GM18909 (cell line): Measurements from ENCODE around the gene ITGA2B.
A peak's percentile ranks its signal among the peaks of the same experiment; 100 is the strongest.
"Not testable (repeated sequence)": the region's sequence is repeated elsewhere in the genome, so short reads cannot be mapped to it uniquely, and the experiment has no call there.

ENCODE experiments used
- ATAC-seq: cut with Tn5 transposase; IDR thresholded peaks from one replicate; pipeline ENCODE4 v1.9.1; 2021; ENCODE audit warnings: mild to moderate bottlenecking; ENCODE audit not compliant: unreplicated experiment, poor library complexity

ITGA2B gene

GRCh38 chr17:44372036-44372435, 17.4 kb downstream of the ITGA2B start:
- ATAC-seq, result no peak

GRCh38 chr17:44369414-44370023, 19.9 kb downstream of the ITGA2B start:
- ATAC-seq, result not testable (repeated sequence)

- not testable (repeated sequence) for ATAC-seq
Measured at GRCh38 chr17:44368391-44369243, 20.8 kb downstream of the ITGA2B start.

DNA sequence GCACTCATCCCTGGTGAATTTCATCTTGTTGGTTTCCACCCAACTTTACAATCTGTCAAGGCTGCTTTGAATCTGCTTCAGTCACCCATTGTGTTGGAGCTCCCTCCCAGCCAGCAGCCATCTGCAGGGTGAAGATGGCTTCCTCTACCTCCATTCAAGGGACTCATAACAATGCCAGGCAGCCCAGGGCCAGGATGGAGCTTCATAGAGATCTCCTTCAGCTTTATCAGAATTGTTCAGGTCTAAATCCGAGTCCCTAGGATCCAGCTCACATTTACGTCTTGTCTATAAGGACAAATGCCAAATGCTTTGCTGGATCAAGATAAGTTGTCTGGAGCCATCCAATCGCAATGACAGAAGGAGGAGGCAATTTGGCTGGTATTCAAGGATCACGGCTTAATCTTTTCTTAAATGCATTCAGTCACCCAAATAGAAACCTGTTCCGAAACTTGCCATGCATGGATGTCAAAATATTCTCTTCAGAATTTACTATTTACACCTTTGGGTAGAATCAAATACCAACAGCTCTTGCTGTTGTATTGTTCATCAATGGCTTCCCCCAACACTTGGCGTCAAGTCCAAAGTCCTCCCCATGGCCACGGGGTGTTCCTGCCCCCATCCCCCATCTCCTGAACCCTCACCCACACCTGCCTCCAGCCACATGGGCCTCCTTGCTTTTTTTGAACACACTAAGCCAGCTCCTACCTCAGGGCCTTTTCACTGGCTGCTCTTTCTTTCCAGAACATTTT, 22.0 kb downstream of the ITGA2B start:
- no peak for ATAC-seq

DNA sequence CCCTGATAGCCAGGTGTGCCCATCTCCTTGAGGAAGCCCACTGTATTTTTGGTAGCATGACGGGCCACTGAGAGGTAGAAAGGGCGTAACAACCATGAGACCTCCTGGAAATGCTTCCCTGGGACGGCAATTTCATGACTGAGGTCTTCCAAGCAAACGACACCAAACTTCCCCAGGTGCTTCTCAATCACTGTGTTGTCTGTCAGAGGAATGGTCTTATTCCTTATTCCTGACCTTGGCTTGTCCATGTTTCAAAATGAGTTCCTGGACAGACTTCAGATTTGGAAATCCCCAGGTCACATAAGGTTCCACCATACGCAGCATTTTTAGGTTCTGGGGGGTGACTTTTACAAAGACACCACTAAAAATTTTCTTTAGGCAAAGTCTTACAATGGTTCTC, 24.4 kb downstream of the ITGA2B start:
- ATAC-seq, result not testable (repeated sequence)

GRCh38 chr17:44363613-44364159, 25.8 kb downstream of the ITGA2B start, which contains the start of gene FAM171A2:
Gene FAM171A2, minus strand, starts transcription at chr17:44363853. Its CDS starts 139 bp downstream, at chr17:44363714.
- peak; percentile 54 for ATAC-seq

- no peak for ATAC-seq
Measured at GRCh38 chr17:44362949-44363612, 26.4 kb downstream of the ITGA2B start.

DNA sequence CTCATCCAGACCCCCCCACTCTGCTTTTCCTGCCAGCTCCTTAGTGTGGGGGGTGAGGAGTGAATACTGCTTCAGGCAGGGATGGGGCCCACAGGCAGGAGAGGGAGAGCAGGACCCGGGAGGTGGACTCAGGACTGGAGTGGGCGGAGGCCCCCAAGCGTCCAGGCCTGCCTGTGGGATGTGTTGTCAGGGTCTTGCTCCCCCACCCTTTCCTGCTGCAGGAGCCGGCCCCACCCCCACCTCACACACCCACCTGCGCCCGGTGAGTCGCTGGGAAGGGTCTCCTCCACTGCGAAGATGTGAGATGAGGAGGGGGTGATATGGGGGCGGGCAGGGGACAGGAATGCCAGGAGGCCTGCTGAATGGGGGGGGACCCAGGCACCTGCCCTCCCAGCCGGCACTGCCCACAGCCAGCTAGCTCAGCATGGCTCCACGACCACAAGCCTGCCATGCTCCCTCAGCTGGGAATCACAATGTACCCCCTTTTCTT, 26.9 kb downstream of the ITGA2B start:
- no peak for ATAC-seq

GRCh38 chr17:44361292-44362260, 27.9 kb downstream of the ITGA2B start:
- no peak for ATAC-seq

DNA sequence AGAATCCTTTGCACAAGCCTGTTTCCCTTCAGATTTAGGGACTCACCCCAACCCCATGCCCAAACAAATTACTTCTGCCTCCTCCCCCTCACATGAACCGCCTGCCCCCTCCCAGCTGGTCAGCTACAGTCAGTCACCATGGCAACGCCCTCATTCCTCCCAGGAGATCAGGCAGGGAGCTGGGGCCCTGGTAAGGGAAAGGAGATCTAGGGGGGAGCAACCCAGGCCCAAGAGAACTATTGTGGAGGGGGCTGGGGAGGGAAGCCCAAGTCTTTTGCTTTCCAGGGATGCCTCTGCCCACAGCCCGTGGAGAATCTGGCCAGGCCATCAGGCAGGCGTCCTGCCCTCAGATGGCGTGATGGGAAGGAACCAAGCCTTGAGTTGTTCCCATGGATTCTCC, 28.6 kb downstream of the ITGA2B start:
- ATAC-seq, result no peak

DNA sequence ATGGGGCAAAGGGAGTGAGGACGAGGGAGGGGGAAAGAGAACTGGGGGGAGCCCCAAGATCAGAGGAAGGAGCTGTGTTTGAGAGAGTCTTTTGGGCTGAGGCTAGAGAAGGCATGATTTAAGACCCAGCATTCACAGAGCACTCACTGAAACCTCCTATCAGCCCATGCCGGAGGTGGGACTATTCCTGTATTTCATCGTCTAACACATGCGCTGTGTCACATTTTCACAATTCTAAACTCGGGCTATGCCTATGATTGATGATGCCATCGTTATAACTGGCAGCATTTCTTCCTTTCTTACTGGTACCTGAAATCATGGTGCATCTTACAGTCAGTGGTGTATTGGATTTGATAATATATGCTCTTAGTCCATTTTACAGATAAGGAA, 29.3 kb downstream of the ITGA2B start:
- no peak for ATAC-seq

DNA sequence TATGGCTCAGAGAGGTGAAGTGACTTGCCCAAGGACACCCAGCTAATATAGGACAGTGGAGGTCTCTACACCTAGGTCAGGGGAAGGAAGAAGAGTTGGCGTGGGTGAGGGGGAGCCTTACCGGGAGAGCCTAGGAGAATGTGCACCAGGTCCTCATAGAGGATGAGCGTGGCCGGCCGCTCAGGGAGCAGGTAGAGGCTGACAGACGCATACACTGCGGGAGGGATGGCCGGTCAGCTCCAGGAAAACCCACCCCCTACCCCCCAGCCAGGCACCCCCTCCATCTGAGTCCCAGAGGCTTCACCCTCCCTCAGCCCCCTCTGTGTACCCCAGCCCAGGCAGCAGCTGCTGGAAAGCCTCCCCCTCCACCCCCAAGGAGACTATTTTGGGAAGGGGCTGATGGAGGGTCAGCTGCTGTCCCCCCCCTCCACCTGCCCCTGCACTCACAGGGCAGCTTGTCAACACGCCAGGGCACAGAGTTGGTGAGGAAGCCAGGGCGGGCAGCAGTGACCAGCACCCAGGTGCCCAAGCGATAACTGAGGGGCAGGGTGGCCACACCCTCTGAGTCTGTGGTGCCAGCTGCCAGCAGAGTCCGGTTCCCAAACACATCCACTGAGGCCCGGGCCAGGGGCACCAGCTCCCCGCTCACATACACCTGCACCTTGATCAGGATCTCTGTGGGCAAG, 29.8 kb downstream of the ITGA2B start:
- ATAC-seq, result no peak

DNA sequence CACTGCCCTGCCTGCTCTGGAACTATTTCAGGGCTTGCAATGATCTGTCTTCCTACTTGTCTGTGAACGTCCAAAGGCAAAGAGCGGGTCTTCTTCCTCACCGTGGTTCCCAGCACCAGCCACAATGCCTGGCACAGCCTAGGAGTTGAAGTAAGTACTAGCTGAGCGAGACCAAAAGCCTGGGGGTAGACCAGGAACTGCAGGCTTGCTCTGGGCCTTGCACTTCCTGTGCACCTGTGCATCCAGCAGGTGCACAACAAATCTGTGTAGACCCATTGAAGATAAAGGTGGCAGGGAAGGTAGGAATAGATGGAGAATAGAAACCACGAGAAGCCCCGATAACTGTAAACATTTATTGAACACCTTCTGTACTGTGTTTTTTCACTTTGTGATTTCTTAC, 30.4 kb downstream of the ITGA2B start:
- no peak for ATAC-seq

DNA sequence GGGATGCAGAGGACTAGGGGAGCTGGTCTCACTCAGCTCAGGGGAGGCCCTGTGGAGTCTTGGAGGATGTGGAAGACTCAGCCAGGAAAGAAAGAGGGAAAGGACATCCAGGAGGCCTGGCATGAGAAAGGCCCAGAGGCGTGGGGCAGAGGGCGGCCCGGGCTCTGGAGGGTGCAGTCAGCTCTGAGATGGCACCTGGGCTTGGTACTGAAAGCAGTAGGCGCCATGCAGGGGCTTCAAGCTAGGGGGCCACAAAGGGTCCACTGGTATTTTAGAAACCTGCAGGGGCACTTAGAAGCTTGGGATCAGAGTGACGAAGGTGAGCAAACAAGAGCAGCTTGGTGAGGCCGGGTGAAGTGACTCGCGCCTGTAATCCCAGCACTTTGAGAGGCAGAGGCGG, 31.4 kb downstream of the ITGA2B start:
- no peak for ATAC-seq

- no peak for ATAC-seq
Measured at GRCh38 chr17:44356241-44356640, 33.2 kb downstream of the ITGA2B start.

DNA sequence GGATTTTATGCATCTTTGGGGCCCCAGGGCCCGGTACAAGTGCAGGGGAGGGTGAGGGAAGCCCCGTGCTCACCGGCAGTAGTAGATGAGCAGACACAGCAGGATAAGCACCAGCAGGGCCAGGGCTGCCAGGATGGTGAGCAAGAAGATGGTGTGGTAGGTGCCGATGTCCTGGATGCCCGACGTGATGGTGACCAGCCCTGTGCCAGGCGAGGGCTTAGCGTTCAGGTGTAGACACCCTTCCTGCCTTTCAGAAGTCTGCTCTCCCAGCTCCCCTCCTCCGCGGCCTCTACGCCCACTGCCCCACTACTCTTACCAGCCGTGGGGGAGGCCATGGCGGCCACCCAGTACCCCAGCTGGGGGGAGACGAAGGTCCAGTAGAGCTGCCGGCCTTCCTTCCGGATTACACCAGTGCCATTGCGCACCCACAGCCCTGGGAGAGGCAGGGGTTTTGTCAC, 33.8 kb downstream of the ITGA2B start:
- ATAC-seq, result no peak

GRCh38 chr17:44354582-44355561, 34.6 kb downstream of the ITGA2B start:
- no peak for ATAC-seq
